Epithelial cell of esophagus (primary cell): ENCODE data around the gene SHROOM3.
A peak's percentile ranks its signal among the peaks of the same experiment; 100 is the strongest.

Experiments
- DNase-seq: peaks from one replicate; pipeline ENCODE4 v3.0.0; 2010; ENCODE audit warnings: low read depth
- H3K4me3 ChIP-seq: 2 replicates; pipeline ENCODE4 v1.5.1; 2011; ENCODE audit warnings: mild to moderate bottlenecking, low read length, control low read depth
- TF ChIP-seq, protein P1 (sequence below): IDR thresholded peaks from 2 replicates; pipeline ENCODE4 v1.5.1; 2011; ENCODE audit warnings: low read depth, mild to moderate bottlenecking, low read length, control low read depth, inconsistent platforms; ENCODE audit not compliant: insufficient read depth; ENCODE audit errors: missing control alignments

The SHROOM3 gene

GRCh38 chr4:76692761-76693160 is 257.7 kb downstream of the SHROOM3 start:
- TF ChIP-seq, protein P1, sequence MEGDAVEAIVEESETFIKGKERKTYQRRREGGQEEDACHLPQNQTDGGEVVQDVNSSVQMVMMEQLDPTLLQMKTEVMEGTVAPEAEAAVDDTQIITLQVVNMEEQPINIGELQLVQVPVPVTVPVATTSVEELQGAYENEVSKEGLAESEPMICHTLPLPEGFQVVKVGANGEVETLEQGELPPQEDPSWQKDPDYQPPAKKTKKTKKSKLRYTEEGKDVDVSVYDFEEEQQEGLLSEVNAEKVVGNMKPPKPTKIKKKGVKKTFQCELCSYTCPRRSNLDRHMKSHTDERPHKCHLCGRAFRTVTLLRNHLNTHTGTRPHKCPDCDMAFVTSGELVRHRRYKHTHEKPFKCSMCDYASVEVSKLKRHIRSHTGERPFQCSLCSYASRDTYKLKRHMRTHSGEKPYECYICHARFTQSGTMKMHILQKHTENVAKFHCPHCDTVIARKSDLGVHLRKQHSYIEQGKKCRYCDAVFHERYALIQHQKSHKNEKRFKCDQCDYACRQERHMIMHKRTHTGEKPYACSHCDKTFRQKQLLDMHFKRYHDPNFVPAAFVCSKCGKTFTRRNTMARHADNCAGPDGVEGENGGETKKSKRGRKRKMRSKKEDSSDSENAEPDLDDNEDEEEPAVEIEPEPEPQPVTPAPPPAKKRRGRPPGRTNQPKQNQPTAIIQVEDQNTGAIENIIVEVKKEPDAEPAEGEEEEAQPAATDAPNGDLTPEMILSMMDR, result no peak
- H3K4me3 ChIP-seq, result no peak overlapping the region
- no peak for DNase-seq

- TF ChIP-seq, protein P1, result no peak
- no peak overlapping the region for H3K4me3 ChIP-seq
Measured at GRCh38 chr4:76694056-76694455, 259.0 kb downstream of the SHROOM3 start.

DNA sequence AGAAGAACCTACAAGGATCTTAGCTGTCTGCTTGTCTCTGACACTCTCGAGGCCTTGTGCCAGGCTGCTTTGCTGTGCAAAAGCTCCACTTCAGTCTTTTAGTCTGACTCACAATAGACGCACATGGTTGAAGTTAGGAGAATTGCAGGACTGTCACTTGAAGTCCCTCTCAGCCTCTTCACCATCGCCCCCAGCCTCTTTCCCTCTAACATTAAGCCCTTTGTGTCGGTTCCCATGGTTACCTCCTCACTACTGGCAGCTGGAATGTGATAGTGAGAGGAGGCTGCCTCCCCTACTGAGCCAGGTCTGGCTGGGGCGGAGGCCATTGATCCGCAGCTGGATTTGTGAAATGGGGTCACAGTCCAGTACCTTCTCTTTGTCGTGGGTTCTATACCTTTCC is 261.1 kb downstream of the SHROOM3 start:
- no peak overlapping the region for H3K4me3 ChIP-seq
- TF ChIP-seq, protein P1, result no peak
- no peak for DNase-seq

More at GRCh38 chr4:76694056-76694455, 259.0 kb downstream of the SHROOM3 start:
- DNase-seq, result peak; percentile 35

GRCh38 chr4:76697129-76697803 is 262.2 kb downstream of the SHROOM3 start:
- DNase-seq, result no peak
- H3K4me3 ChIP-seq, result no peak overlapping the region
- TF ChIP-seq, protein P1, result no peak

GRCh38 chr4:76698141-76698540 is 263.1 kb downstream of the SHROOM3 start:
- TF ChIP-seq, protein P1, result no peak
- H3K4me3 ChIP-seq, result no peak overlapping the region

GRCh38 chr4:76699751-76700310 is 264.8 kb downstream of the SHROOM3 start:
- H3K4me3 ChIP-seq, result no peak overlapping the region
- TF ChIP-seq, protein P1, result no peak
- DNase-seq, result no peak

More at GRCh38 chr4:76698141-76698540, 263.1 kb downstream of the SHROOM3 start:
- DNase-seq, result no peak
